Neural cell (in vitro differentiated cells): Measurements from ENCODE around the gene ZDHHC16.

Source experiments
- EP300 ChIP-seq: fragments of 450-650 bp; conservative IDR thresholded peaks from 2 replicates; pipeline ENCODE4 v1.6.1; 2014; ENCODE audit warnings: antibody characterized with exemption, mild to moderate bottlenecking, moderate library complexity; ENCODE audit not compliant: poor library complexity, severe bottlenecking
- EZH2 ChIP-seq: fragments of 200-600, 300-800 bp; shearing (Covaris generic), sonication (generic); IDR thresholded peaks from 2 replicates; pipeline ENCODE4 v1.6.1; 2014; ENCODE audit warnings: antibody characterized with exemption, low read length, borderline replicate concordance, mild to moderate bottlenecking; ENCODE audit not compliant: insufficient read depth, poor library complexity, severe bottlenecking
- POLR2AphosphoS5 ChIP-seq: IDR thresholded peaks from 2 replicates; pipeline ENCODE4 v1.6.1; 2012
- RAD21 ChIP-seq: fragments of 450-650 bp; conservative IDR thresholded peaks from 2 replicates; pipeline ENCODE4 v1.6.1; 2014; ENCODE audit warnings: antibody characterized with exemption, mild to moderate bottlenecking, moderate library complexity
- SMC3 ChIP-seq: fragments of 450-650 bp; conservative IDR thresholded peaks from 2 replicates; pipeline ENCODE4 v1.6.1; 2014; ENCODE audit warnings: antibody characterized with exemption, mild to moderate bottlenecking, moderate library complexity; ENCODE audit not compliant: poor library complexity
- TF ChIP-seq, protein P1 (sequence below): fragments of 450-650 bp; IDR thresholded peaks from 2 replicates; pipeline ENCODE4 v1.5.1; 2014; ENCODE audit warnings: antibody characterized with exemption, mild to moderate bottlenecking, moderate library complexity; ENCODE audit not compliant: poor library complexity, severe bottlenecking
- TF ChIP-seq, protein P2 (sequence below): IDR thresholded peaks from 2 replicates; pipeline ENCODE4 v1.6.1; 2012; ENCODE audit warnings: borderline replicate concordance

DNA sequence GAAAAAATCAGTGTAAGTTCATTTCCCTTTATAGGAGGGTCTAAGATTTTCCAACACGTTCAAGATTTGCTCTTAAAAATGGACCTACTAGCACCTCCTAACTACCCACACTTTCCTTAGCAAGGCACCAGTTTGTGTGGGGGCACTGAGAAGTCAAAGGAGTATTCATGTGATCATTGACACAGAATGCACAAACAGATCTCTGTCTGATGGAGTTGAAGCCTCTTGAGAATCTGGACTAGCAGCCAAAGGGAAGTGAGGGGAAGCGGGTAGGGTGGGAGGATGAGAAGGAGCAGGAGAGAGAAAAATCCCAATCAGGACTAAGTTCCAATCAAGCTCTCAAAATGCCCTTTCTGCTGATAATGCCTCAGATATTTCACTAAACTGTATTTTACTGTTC, 48.2 kb downstream of the ZDHHC16 start:
- TF ChIP-seq RAD21 (no peak), EP300 (no peak), EZH2 (no peak), POLR2AphosphoS5 (no peak), SMC3 (no peak)
- TF ChIP-seq, protein P1, sequence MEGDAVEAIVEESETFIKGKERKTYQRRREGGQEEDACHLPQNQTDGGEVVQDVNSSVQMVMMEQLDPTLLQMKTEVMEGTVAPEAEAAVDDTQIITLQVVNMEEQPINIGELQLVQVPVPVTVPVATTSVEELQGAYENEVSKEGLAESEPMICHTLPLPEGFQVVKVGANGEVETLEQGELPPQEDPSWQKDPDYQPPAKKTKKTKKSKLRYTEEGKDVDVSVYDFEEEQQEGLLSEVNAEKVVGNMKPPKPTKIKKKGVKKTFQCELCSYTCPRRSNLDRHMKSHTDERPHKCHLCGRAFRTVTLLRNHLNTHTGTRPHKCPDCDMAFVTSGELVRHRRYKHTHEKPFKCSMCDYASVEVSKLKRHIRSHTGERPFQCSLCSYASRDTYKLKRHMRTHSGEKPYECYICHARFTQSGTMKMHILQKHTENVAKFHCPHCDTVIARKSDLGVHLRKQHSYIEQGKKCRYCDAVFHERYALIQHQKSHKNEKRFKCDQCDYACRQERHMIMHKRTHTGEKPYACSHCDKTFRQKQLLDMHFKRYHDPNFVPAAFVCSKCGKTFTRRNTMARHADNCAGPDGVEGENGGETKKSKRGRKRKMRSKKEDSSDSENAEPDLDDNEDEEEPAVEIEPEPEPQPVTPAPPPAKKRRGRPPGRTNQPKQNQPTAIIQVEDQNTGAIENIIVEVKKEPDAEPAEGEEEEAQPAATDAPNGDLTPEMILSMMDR, result no peak
- TF ChIP-seq, protein P2, sequence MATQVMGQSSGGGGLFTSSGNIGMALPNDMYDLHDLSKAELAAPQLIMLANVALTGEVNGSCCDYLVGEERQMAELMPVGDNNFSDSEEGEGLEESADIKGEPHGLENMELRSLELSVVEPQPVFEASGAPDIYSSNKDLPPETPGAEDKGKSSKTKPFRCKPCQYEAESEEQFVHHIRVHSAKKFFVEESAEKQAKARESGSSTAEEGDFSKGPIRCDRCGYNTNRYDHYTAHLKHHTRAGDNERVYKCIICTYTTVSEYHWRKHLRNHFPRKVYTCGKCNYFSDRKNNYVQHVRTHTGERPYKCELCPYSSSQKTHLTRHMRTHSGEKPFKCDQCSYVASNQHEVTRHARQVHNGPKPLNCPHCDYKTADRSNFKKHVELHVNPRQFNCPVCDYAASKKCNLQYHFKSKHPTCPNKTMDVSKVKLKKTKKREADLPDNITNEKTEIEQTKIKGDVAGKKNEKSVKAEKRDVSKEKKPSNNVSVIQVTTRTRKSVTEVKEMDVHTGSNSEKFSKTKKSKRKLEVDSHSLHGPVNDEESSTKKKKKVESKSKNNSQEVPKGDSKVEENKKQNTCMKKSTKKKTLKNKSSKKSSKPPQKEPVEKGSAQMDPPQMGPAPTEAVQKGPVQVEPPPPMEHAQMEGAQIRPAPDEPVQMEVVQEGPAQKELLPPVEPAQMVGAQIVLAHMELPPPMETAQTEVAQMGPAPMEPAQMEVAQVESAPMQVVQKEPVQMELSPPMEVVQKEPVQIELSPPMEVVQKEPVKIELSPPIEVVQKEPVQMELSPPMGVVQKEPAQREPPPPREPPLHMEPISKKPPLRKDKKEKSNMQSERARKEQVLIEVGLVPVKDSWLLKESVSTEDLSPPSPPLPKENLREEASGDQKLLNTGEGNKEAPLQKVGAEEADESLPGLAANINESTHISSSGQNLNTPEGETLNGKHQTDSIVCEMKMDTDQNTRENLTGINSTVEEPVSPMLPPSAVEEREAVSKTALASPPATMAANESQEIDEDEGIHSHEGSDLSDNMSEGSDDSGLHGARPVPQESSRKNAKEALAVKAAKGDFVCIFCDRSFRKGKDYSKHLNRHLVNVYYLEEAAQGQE, result no peak
